Chondrocyte (in vitro differentiated cells): ENCODE results near the gene NR2F1-AS1. TPM values are rescaled to one million over a fixed set of nuclear protein-coding genes. Genes with fewer than 3 reads are reported as not detected.

ENCODE experiments used
- DNase-seq: peaks from one replicate; pipeline ENCODE4 v3.0.0; 2021; ENCODE audit warnings: mixed read lengths, low spot score
- H3K27ac Mint-ChIP-seq: one replicate; pipeline ENCODE4 v1.8.0; 2021; ENCODE audit warnings: mild to moderate bottlenecking, moderate library complexity, mixed read lengths; ENCODE audit not compliant: unreplicated experiment
- H3K27me3 Mint-ChIP-seq: 2 replicates; pipeline ENCODE4 v1.8.0; 2021; ENCODE audit warnings: low read depth, mixed read lengths
- H3K36me3 Mint-ChIP-seq: 2 replicates; pipeline ENCODE4 v1.8.0; 2021; ENCODE audit warnings: low read depth, mixed read lengths
- H3K4me1 Mint-ChIP-seq: 2 replicates; pipeline ENCODE4 v1.8.0; 2021; ENCODE audit warnings: low read depth, mild to moderate bottlenecking, mixed read lengths
- H3K4me3 Mint-ChIP-seq: one replicate; pipeline ENCODE4 v1.8.0; 2021; ENCODE audit warnings: mild to moderate bottlenecking, moderate library complexity, mixed read lengths; ENCODE audit not compliant: unreplicated experiment
- H3K9me3 Mint-ChIP-seq: 2 replicates; pipeline ENCODE4 v1.8.0; 2021; ENCODE audit warnings: low read depth, mixed read lengths
- long read RNA-seq: library from polyadenylated mRNA; stranded (forward); transcript quantifications from one replicate; pipeline ENCODE4 v2.0.0, GENCODE V29; 2021
- total RNA-seq: library from RNA; stranded (reverse); gene quantifications from 3 replicates; pipeline ENCODE4 v1.2.1, GENCODE V29; 2021
- TF ChIP-seq, protein P1 (sequence below): fragments of 200-600 bp; sonication (generic); IDR thresholded peaks from 2 replicates; pipeline ENCODE4 v1.5.0; 2021; ENCODE audit warnings: antibody characterized with exemption, mild to moderate bottlenecking, moderate library complexity

The NR2F1-AS1 gene
- 16.2 to 20.0 TPM (median 19.7 TPM) in 3 replicates for total RNA-seq
- long read RNA-seq, partial matches to known transcripts = 1 of 15 reads
- long read RNA-seq, other reads (novel, unspliced or antisense) = 14 of 15 reads

DNA sequence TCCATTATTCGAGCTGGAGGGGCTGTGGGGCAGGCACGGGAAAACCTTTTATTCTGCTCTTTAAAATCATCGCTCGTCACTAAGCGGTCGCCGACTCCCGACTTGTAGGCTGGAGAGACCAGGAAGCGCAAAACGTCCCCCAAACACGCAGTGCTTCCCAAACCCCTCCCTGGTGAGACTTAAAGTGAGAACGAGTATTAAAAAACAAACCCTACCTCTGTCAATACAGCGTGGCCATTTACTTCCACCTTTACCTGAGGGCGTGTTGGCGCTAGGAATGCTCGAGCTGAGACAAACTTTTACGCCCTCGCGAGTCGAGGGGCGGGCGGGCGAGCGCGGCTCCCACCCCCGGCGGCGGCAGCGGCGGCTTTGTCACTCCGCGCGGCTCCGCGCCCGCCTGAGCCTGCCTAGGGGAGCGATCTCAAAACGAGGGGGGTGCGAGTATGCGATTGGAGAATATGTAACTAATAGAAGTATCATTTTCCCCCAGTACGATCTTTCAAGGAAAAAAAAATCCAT is at the start of gene NR2F1-AS1:
TSS of gene NR2F1-AS1 (minus strand) at position 293 of the 519 bp plus-strand sequence.
- no peaks in the 10 kb centered on the region for H3K27me3 Mint-ChIP-seq

DNA sequence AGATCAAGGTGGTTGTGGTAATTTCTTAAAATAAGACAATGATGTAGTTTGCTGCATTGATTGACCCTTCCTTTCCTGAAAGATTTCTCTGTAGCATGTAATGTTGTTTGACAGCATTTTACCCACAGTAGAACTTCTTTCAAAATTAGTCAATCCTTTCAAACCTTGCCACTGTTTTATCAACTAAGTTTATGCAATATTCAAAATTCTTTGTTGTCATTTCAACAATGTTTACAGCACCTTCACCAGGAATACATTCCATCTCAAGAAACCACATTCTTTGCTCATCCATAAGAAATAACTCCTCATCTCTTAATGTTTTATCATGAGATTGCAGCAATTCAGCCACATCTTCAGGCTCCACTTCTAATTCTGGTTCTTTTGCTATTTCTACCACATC is 45.8 kb upstream of the NR2F1-AS1 start:
- Mint-ChIP-seq H3K4me3 (no peak overlapping the region), H3K36me3 (no peaks in the 10 kb centered on the region), H3K4me1 (peaks cover 7% of the 10 kb centered on the region), H3K27me3 (no peaks in the 10 kb centered on the region), H3K27ac (no peak overlapping the region), H3K9me3 (no peaks in the 10 kb centered on the region)
- no peak for DNase-seq
- TF ChIP-seq, protein P1, sequence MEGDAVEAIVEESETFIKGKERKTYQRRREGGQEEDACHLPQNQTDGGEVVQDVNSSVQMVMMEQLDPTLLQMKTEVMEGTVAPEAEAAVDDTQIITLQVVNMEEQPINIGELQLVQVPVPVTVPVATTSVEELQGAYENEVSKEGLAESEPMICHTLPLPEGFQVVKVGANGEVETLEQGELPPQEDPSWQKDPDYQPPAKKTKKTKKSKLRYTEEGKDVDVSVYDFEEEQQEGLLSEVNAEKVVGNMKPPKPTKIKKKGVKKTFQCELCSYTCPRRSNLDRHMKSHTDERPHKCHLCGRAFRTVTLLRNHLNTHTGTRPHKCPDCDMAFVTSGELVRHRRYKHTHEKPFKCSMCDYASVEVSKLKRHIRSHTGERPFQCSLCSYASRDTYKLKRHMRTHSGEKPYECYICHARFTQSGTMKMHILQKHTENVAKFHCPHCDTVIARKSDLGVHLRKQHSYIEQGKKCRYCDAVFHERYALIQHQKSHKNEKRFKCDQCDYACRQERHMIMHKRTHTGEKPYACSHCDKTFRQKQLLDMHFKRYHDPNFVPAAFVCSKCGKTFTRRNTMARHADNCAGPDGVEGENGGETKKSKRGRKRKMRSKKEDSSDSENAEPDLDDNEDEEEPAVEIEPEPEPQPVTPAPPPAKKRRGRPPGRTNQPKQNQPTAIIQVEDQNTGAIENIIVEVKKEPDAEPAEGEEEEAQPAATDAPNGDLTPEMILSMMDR = no peak

More for the DNA sequence above, at the start of gene NR2F1-AS1:
- Mint-ChIP-seq H3K4me3 (no peak within 1 kb of the TSS), H3K27ac (peak within 1 kb of the TSS; percentile 78), H3K9me3 (no peaks in the 10 kb centered on the region), H3K36me3 (no peaks in the 10 kb centered on the region), H3K4me1 (peaks cover 23% of the 10 kb centered on the region)
- no peak for DNase-seq
- TF ChIP-seq, protein P1 = no peak

DNA sequence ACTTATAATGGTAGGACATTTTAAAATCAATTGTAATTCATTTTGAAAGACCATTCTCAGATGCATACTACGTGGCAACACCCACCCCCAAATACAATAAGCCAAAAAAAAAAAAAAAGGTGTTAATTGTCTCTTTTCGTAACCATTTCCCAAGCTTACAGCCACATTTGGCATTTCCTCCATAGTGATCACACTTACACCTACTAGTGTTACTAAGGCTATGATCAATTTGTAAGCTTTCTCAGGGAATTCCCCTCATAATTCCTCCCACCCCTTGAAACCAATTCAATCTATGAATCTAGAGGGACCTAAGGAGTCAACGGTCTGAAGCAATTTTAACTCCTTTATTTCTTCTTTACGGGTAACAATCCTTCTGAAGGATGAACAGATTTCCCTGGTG is 42.1 kb upstream of the NR2F1-AS1 start:
- no peak for DNase-seq
- Mint-ChIP-seq H3K27ac (no peak overlapping the region), H3K36me3 (no peaks in the 10 kb centered on the region), H3K4me3 (no peak overlapping the region), H3K9me3 (no peaks in the 10 kb centered on the region), H3K4me1 (peaks cover 18% of the 10 kb centered on the region), H3K27me3 (no peaks in the 10 kb centered on the region)
- TF ChIP-seq, protein P1 = no peak

DNA sequence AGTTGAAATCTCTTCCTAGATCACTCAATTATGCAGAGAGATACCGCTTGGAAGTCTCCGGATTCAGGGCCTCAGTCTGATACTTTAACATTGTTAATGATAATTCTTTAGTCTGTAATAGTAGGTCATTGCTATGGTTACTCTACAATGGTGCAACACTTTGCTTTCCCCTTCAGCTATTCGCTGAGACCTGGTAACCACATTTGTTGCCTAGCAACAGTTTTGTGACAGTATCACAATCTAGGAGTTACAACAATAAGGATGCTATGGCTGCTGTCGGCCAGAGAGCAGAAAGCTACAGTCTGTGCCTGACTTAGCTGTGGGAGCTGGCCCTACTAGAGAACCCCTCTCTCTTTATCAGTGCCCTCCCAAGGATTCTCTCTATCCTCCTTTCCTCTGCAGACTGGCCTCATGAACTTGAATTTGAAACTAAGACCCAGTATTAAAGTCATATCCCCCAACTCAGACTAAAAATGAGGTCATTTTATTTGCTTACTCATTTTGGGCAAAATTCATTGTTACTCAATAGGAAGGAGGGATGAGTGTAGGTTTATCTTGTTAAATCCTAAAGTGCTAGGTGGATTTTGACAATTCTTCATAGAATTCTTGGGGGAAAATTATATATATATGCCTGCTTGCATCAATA is 41.3 kb upstream of the NR2F1-AS1 start:
- H3K4me3 Mint-ChIP-seq = peak overlapping the region; percentile 94
- H3K36me3 Mint-ChIP-seq = no peaks in the 10 kb centered on the region
- H3K27me3 Mint-ChIP-seq = no peaks in the 10 kb centered on the region
- TF ChIP-seq, protein P1 = no peak
- no peaks in the 10 kb centered on the region for H3K9me3 Mint-ChIP-seq
- H3K27ac Mint-ChIP-seq = peak overlapping the region; percentile 69
- peaks cover 18% of the 10 kb centered on the region for H3K4me1 Mint-ChIP-seq
- no peak for DNase-seq

DNA sequence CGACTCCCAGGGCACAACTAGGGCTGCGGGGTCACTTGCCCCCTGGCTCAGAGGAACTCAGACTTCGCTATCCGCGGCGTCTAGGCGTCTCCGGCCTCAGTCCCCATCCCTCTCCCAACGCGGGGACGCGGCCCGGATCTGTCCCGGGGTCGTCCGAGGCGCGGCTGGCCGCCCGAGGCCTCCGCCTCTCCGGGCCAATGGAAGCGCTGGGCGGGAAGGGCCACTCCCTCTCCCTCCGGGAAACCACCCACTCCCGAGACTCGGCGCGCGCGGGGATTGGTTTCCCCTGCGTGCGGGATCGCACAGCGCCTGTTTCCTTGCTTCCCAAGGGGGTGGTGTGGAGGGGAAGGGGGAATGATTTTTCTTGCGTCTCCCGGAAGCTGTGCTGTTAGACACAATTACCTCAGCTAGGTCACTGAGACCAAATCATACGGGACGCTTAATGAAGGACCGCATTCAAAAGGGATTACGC is 40.3 kb upstream of the NR2F1-AS1 start:
- DNase-seq = peak; percentile 96
- TF ChIP-seq, protein P1 = no peak
- Mint-ChIP-seq H3K27me3 (no peaks in the 10 kb centered on the region), H3K4me1 (peaks cover 18% of the 10 kb centered on the region), H3K9me3 (no peaks in the 10 kb centered on the region), H3K27ac (peak overlapping the region; percentile 95), H3K4me3 (peak overlapping the region; percentile 94), H3K36me3 (no peaks in the 10 kb centered on the region)
